ENCODE measurements around the gene HDAC9. TPM values are rescaled to one million over a fixed set of nuclear protein-coding genes. Genes with fewer than 3 reads are reported as not detected.
A peak's percentile ranks its signal among the peaks of the same experiment; 100 is the strongest.

HDAC9 gene
- total RNA-seq, 1 donor from 2014 or later: 52.7 TPM

GRCh38 chr7:18520450-18521235 lies 25.1 kb downstream of the HDAC9 start:
- Histone ChIP-seq H3K9me3 (ENCODE audit: control insufficient read depth in 3 of 3, low read length in 3 of 3) (no peaks in the 10 kb centered on the region), H3K4me1 (ENCODE audit: control insufficient read depth in 3 of 3, insufficient read depth in 3 of 3, low read length in 3 of 3) (peaks cover 8 to 10% (median 9%) of the 10 kb centered on the region in 3 donors), H3K36me3 (ENCODE audit: control insufficient read depth in 3 of 3, insufficient read depth in 3 of 3, low read length in 3 of 3) (no peaks in the 10 kb centered on the region), H3K27me3 (ENCODE audit: control insufficient read depth in 3 of 3, insufficient read depth in 3 of 3, low read length in 3 of 3) (no peaks in the 10 kb centered on the region), H3K27ac (ENCODE audit: low read depth, low read length) (peak overlapping the region; percentile 79), H3K9ac (ENCODE audit: low read depth in 1 of 3, low read length in 3 of 3) (peak overlapping the region; percentile 38 to 47 (median 40)), H3K4me3 (ENCODE audit: low read length in 3 of 3) (peak overlapping the region; percentile 6 to 41 (median 33))

GRCh38 chr7:18521236-18521589 lies 25.7 kb downstream of the HDAC9 start:
- peaks cover 11 to 12% (median 12%) of the 10 kb centered on the region in 3 donors for H3K4me1 ChIP-seq (ENCODE audit: control insufficient read depth in 3 of 3, insufficient read depth in 3 of 3, low read length in 3 of 3)
- peak overlapping the region; percentile 38 to 47 (median 40) for H3K9ac ChIP-seq (ENCODE audit: low read depth in 1 of 3, low read length in 3 of 3)
- H3K27ac ChIP-seq (ENCODE audit: low read depth, low read length): peak overlapping the region; percentile 79
- no peaks in the 10 kb centered on the region for H3K9me3 ChIP-seq (ENCODE audit: control insufficient read depth in 3 of 3, low read length in 3 of 3)
- H3K36me3 ChIP-seq (ENCODE audit: control insufficient read depth in 3 of 3, insufficient read depth in 3 of 3, low read length in 3 of 3): no peaks in the 10 kb centered on the region
- H3K27me3 ChIP-seq (ENCODE audit: control insufficient read depth in 3 of 3, insufficient read depth in 3 of 3, low read length in 3 of 3): no peaks in the 10 kb centered on the region
- H3K4me3 ChIP-seq (ENCODE audit: low read length in 3 of 3): no peak overlapping the region

- H3K9ac ChIP-seq (ENCODE audit: low read depth in 1 of 3, low read length in 3 of 3): no peak overlapping the region
- no peaks in the 10 kb centered on the region for H3K36me3 ChIP-seq (ENCODE audit: control insufficient read depth in 3 of 3, insufficient read depth in 3 of 3, low read length in 3 of 3)
- no peaks in the 10 kb centered on the region for H3K27me3 ChIP-seq (ENCODE audit: control insufficient read depth in 3 of 3, insufficient read depth in 3 of 3, low read length in 3 of 3)
- peaks cover 9 to 17% (median 14%) of the 10 kb centered on the region in 3 donors for H3K4me1 ChIP-seq (ENCODE audit: control insufficient read depth in 3 of 3, insufficient read depth in 3 of 3, low read length in 3 of 3)
- no peaks in the 10 kb centered on the region for H3K9me3 ChIP-seq (ENCODE audit: control insufficient read depth in 3 of 3, low read length in 3 of 3)
- peak overlapping the region; percentile 38 for H3K27ac ChIP-seq (ENCODE audit: low read depth, low read length)
- no peak overlapping the region for H3K4me3 ChIP-seq (ENCODE audit: low read length in 3 of 3)
Observed at GRCh38 chr7:18521945-18522566, 26.5 kb downstream of the HDAC9 start.

GRCh38 chr7:18524248-18524647 lies 28.7 kb downstream of the HDAC9 start:
- Histone ChIP-seq H3K9ac (ENCODE audit: low read depth in 1 of 3, low read length in 3 of 3) (no peak overlapping the region), H3K4me1 (ENCODE audit: control insufficient read depth in 3 of 3, insufficient read depth in 3 of 3, low read length in 3 of 3) (peaks cover 3 to 18% (median 17%) of the 10 kb centered on the region in 3 donors), H3K27me3 (ENCODE audit: control insufficient read depth in 3 of 3, insufficient read depth in 3 of 3, low read length in 3 of 3) (no peaks in the 10 kb centered on the region), H3K4me3 (ENCODE audit: low read length in 3 of 3) (no peak overlapping the region), H3K27ac (ENCODE audit: low read depth, low read length) (no peak overlapping the region), H3K36me3 (ENCODE audit: control insufficient read depth in 3 of 3, insufficient read depth in 3 of 3, low read length in 3 of 3) (no peaks in the 10 kb centered on the region), H3K9me3 (ENCODE audit: control insufficient read depth in 3 of 3, low read length in 3 of 3) (no peaks in the 10 kb centered on the region)

GRCh38 chr7:18526368-18526878 lies 30.9 kb downstream of the HDAC9 start:
- Histone ChIP-seq H3K4me1 (ENCODE audit: control insufficient read depth in 3 of 3, insufficient read depth in 3 of 3, low read length in 3 of 3) (peaks cover 9 to 15% (median 11%) of the 10 kb centered on the region in 3 donors), H3K36me3 (ENCODE audit: control insufficient read depth in 3 of 3, insufficient read depth in 3 of 3, low read length in 3 of 3) (no peaks in the 10 kb centered on the region), H3K4me3 (ENCODE audit: low read length in 3 of 3) (no peak overlapping the region), H3K9ac (ENCODE audit: low read depth in 1 of 3, low read length in 3 of 3) (no peak overlapping the region), H3K27ac (ENCODE audit: low read depth, low read length) (peak overlapping the region; percentile 2), H3K27me3 (ENCODE audit: control insufficient read depth in 3 of 3, insufficient read depth in 3 of 3, low read length in 3 of 3) (no peaks in the 10 kb centered on the region), H3K9me3 (ENCODE audit: control insufficient read depth in 3 of 3, low read length in 3 of 3) (no peaks in the 10 kb centered on the region)

GRCh38 chr7:18529239-18529638 lies 33.7 kb downstream of the HDAC9 start:
- Histone ChIP-seq H3K27me3 (ENCODE audit: control insufficient read depth in 3 of 3, insufficient read depth in 3 of 3, low read length in 3 of 3) (no peaks in the 10 kb centered on the region), H3K27ac (ENCODE audit: low read depth, low read length) (no peak overlapping the region), H3K36me3 (ENCODE audit: control insufficient read depth in 3 of 3, insufficient read depth in 3 of 3, low read length in 3 of 3) (no peaks in the 10 kb centered on the region), H3K4me3 (ENCODE audit: low read length in 3 of 3) (no peak overlapping the region), H3K4me1 (ENCODE audit: control insufficient read depth in 3 of 3, insufficient read depth in 3 of 3, low read length in 3 of 3) (peaks cover 9 to 11% (median 10%) of the 10 kb centered on the region in 3 donors), H3K9me3 (ENCODE audit: control insufficient read depth in 3 of 3, low read length in 3 of 3) (no peaks in the 10 kb centered on the region), H3K9ac (ENCODE audit: low read depth in 1 of 3, low read length in 3 of 3) (no peak overlapping the region)

GRCh38 chr7:18530224-18531179 lies 35.0 kb downstream of the HDAC9 start:
- H3K9me3 ChIP-seq (ENCODE audit: control insufficient read depth in 3 of 3, low read length in 3 of 3): no peaks in the 10 kb centered on the region
- no peaks in the 10 kb centered on the region for H3K36me3 ChIP-seq (ENCODE audit: control insufficient read depth in 3 of 3, insufficient read depth in 3 of 3, low read length in 3 of 3)
- no peak overlapping the region for H3K9ac ChIP-seq (ENCODE audit: low read depth in 1 of 3, low read length in 3 of 3)
- no peak overlapping the region for H3K4me3 ChIP-seq (ENCODE audit: low read length in 3 of 3)
- peaks cover 10 to 15% (median 11%) of the 10 kb centered on the region in 3 donors for H3K4me1 ChIP-seq (ENCODE audit: control insufficient read depth in 3 of 3, insufficient read depth in 3 of 3, low read length in 3 of 3)
- H3K27me3 ChIP-seq (ENCODE audit: control insufficient read depth in 3 of 3, insufficient read depth in 3 of 3, low read length in 3 of 3): no peaks in the 10 kb centered on the region
- no peak overlapping the region for H3K27ac ChIP-seq (ENCODE audit: low read depth, low read length)

GRCh38 chr7:18531539-18531938 lies 36.0 kb downstream of the HDAC9 start:
- Histone ChIP-seq H3K4me3 (ENCODE audit: low read length in 3 of 3) (no peak overlapping the region), H3K9ac (ENCODE audit: low read depth in 1 of 3, low read length in 3 of 3) (no peak overlapping the region), H3K4me1 (ENCODE audit: control insufficient read depth in 3 of 3, insufficient read depth in 3 of 3, low read length in 3 of 3) (peaks cover 8 to 18% (median 11%) of the 10 kb centered on the region in 3 donors), H3K27me3 (ENCODE audit: control insufficient read depth in 3 of 3, insufficient read depth in 3 of 3, low read length in 3 of 3) (no peaks in the 10 kb centered on the region), H3K36me3 (ENCODE audit: control insufficient read depth in 3 of 3, insufficient read depth in 3 of 3, low read length in 3 of 3) (no peaks in the 10 kb centered on the region), H3K9me3 (ENCODE audit: control insufficient read depth in 3 of 3, low read length in 3 of 3) (no peaks in the 10 kb centered on the region), H3K27ac (ENCODE audit: low read depth, low read length) (no peak overlapping the region)

- Histone ChIP-seq H3K9me3 (ENCODE audit: control insufficient read depth in 3 of 3, low read length in 3 of 3) (no peaks in the 10 kb centered on the region), H3K4me1 (ENCODE audit: control insufficient read depth in 3 of 3, insufficient read depth in 3 of 3, low read length in 3 of 3) (peaks cover 11 to 21% (median 14%) of the 10 kb centered on the region in 3 donors)
Observed at GRCh38 chr7:18532813-18533212, 37.3 kb downstream of the HDAC9 start.

More at GRCh38 chr7:18532813-18533212, 37.3 kb downstream of the HDAC9 start:
- no peak overlapping the region for H3K9ac ChIP-seq (ENCODE audit: low read depth in 1 of 3, low read length in 3 of 3)
- no peaks in the 10 kb centered on the region for H3K36me3 ChIP-seq (ENCODE audit: control insufficient read depth in 3 of 3, insufficient read depth in 3 of 3, low read length in 3 of 3)
- no peaks in the 10 kb centered on the region for H3K27me3 ChIP-seq (ENCODE audit: control insufficient read depth in 3 of 3, insufficient read depth in 3 of 3, low read length in 3 of 3)
- no peak overlapping the region for H3K27ac ChIP-seq (ENCODE audit: low read depth, low read length)
- H3K4me3 ChIP-seq (ENCODE audit: low read length in 3 of 3): no peak overlapping the region

Measured in skeletal muscle tissue (tissue), 4 donors.